Posterior vena cava (tissue), 2 donors: ENCODE results near the gene TRIM33. TPM values are rescaled to one million over a fixed set of nuclear protein-coding genes. Genes with fewer than 3 reads are reported as not detected.
"Not testable (repeated sequence)": the region's sequence is repeated elsewhere in the genome, so short reads cannot be mapped to it uniquely, and the experiment has no call there.

Experiments
- DNase-seq: peaks from one replicate; pipeline ENCODE4 v3.0.0-alpha.2; 2020; ENCODE audit warnings: low spot score
- intact Hi-C, 2 donors: fragments of 100-400 bp; cut with DNase I; formaldehyde crosslinking; loops; one replicate each; pipeline versions ENCODE4 v1.14.1 to v1.14.2; 2022 to 2023
- total RNA-seq, 2 donors: library from RNA; stranded (reverse); fragmentation: NEBNext Ultra II Directional; extraction: Animal tissue kit (Norgen Biotek cat#: 25700); gene quantifications; one replicate each; pipeline ENCODE4 v1.2.1, GENCODE V29; 2021
- donor health status: DM: yes; HTN: yes; CAD: no.
- donor health status: DM: yes; HTN: yes; CAD: no.

TRIM33 gene
- total RNA-seq, 2 donors from 2014 or later = 25.9 to 28.2 TPM

DNA sequence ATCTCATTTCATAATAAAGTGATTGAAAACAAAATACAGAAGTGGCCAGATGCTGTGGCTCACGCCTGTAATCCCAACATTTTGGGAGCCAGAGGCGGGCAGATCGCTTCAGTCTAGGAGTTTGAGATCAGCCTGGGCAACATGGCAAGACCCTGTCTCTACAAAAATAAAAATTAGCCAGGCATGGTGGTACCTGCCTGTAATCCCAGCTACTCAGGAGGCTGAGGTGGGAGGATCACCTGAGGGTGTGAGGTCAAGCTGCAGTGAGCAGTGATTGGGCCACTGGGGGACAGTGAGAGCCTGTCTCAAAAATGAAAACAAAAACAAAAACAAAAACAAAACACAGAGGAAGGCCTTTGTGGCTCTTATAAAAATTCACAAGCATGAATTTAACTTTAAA is 38.6 kb downstream of the TRIM33 start:
- intact Hi-C loops = no loop called here
- DNase-seq = no peak

DNA sequence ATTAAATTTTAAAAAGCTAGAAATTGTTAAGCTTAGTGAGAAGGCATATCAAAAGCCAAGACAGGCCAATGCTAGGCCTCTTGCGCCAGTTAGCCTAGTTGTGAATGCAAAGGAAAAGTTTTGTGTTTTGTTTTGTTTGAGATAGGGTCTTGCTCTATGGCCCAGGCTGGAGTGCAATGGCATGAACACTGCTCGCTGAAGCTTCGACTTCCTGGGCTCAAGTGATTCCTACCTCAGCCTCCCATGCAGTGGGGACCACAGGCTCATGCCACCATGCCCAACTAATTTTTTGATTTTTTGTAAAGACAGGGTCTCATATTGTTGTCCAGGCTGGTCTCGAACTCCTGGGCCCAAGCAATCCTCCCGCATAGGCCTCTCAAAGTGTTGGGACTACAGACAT is 40.3 kb downstream of the TRIM33 start:
- DNase-seq = no peak
- intact Hi-C loops = no loop called here

GRCh38 chr1:114468710-114469468 is 42.1 kb downstream of the TRIM33 start:
- intact Hi-C loops = no loop called here
- DNase-seq = no peak

- intact Hi-C loops = no loop called here
- DNase-seq = no peak
Observed at GRCh38 chr1:114468047-114468446, 43.0 kb downstream of the TRIM33 start.

- no peak for DNase-seq
- intact Hi-C loops = no loop called here
Observed at GRCh38 chr1:114467491-114467890, 43.5 kb downstream of the TRIM33 start.

DNA sequence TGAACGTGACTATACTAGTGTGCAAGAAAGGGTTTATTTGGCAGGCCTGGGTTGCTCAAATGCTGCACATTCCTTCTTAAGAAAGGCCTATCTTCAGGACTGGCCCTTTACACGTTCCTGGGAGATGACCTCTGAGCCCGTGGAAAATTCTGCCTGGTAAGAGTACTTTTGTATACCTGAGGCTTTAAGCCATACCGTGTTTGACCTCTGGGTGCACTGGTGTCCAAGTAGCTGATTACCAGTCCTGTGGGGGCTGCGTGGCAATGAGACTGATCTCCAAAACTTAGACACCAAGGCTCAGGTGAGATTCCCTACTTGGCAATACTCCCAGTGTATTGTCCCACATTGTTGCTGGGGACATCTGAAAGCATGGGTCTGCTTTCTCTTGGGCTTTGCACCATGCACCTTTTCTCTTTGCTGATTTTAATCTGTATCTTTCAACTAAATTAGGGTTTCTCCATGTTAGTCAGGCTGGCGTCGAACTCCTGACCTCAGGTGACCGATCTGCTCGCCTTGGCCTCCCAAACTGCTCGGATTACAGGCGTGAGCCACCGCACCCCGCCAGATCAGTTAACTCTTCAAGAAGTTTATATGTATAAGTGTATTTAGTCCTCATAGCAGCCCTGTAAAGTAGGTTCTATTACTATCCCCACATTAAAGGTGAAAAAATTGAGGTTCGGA is 44.5 kb downstream of the TRIM33 start:
- no peak for DNase-seq
- intact Hi-C loops = no loop called here

DNA sequence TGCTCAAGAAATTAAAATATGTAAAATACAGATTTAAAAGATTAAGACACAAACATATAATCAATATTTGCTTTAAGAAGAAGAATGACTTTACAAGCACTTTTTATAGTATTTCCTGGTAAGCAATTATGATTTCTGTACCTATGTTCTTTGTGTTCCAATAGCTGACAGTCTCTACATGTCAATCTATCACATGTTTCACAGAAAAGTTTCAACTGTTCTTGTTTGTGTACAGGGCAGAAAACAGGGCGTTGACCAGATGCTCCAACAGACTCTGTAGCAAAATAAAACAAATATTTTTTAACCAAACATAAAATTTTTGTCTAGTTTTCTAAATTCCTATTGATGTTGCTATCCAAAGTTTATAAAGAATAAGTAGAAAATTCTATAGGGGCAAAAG is 48.0 kb downstream of the TRIM33 start:
- intact Hi-C loops = no loop called here
- DNase-seq = no peak

DNA sequence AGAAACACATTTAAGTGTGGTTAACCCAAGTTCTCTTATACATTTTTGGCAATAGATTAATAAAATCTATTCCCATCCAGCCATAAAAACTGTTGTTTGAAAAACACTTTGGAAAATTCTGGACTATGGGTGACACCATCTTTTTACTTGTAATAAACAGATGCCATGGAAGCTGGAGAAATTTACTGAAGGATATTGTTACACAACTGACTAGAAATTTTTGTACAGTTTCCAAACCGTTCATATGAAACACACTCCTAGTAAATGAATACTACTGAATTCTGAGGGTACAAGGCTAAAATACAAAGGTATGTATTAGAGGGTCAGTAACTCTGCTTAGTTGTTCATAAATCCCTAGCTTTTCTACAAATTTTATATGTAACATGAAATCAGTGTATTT is 48.7 kb downstream of the TRIM33 start:
- DNase-seq = no peak
- intact Hi-C loops = no loop called here

- intact Hi-C loops = no loop called here
- DNase-seq = no peak
Observed at GRCh38 chr1:114458237-114458777, 52.7 kb downstream of the TRIM33 start.

DNA sequence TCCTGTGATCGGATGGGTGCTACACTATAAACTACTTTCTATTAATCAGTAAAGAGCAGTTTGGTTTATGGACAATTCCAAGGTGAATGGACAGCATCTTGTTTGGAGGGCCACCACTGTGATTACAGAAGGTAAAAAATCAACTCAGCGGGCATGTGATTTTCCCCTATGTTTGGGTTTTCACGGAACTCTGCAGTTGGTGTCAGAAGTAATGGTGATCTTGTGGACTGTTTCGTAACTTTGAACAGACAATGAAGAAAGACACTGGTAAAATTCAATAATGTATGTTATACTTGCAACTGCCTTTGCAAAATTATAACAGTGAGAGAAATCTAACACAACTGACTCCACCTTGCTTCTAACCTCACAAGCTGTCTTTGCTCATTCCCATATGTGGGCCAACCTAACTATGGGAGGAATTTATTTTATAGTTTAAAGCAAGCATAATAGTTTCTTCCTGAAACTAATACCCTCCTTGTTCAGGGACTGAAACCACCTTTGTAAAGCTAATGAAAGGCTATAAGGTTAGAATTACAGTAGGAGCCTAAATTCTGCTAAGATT is 53.2 kb downstream of the TRIM33 start:
- intact Hi-C loops = no loop called here
- DNase-seq = no peak

GRCh38 chr1:114456586-114456985 is 54.4 kb downstream of the TRIM33 start:
- intact Hi-C loops = no loop called here
- no peak for DNase-seq

DNA sequence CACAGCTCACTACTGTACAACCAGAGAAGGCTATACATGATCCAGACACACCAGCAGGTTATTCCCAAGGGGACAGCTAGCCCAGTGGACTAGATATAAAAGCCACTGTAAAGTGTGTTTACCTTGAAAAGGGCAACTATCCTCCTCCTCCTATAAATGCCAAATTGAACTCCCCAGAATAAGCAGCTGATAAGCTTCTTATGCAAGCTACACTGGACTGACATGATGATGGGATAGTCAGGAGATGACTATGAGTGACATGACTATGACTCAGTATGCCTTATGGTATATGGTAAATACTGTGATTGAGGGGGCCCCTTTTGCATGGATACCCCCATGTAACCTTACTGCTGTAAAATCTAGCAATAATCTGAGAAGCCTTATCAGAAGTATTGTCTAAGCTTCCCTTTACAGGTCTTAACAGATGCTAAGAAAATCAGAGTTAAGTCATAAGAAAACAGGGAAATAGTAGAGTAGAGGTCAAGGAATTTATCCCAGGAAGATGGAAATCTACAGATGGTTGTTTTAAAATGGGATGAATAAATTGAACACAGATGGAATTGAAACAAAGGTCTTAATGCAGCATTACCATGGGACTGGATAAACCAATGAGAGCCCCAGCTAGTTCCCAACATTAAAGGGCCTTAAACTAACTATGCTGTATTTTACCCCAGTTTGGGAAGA is 55.8 kb downstream of the TRIM33 start:
- no peak for DNase-seq
- intact Hi-C loops = no loop called here

- DNase-seq = no peak
Observed at GRCh38 chr1:114454539-114454938, 56.5 kb downstream of the TRIM33 start.

GRCh38 chr1:114453361-114453784 is 57.6 kb downstream of the TRIM33 start:
- no peak for DNase-seq
- intact Hi-C loops = no loop called here

More at GRCh38 chr1:114454539-114454938, 56.5 kb downstream of the TRIM33 start:
- intact Hi-C loops = no loop called here

GRCh38 chr1:114448370-114449036 is 62.5 kb downstream of the TRIM33 start:
- DNase-seq = no peak
- intact Hi-C loops = no loop called here

GRCh38 chr1:114446198-114446597 is 64.8 kb downstream of the TRIM33 start:
- no peak for DNase-seq
- intact Hi-C loops = no loop called here

DNA sequence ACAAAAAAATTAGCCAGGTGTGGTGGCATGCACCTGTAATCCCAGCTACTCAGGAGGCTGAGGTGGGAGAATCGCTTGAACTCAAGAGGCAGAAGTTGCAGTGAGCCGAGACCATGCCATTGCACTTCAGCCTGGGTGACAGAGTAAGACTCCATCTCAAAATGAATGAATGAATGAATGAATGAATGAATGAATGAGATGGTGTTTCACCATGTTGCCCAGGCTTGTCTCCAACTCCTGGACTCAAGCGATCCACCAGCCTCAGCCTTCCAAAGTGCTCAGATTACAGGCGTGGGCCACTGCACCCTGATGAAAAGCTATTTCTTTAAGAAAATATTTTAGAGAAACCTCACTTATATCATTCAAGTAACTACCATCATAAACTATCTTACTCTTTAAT is 67.8 kb downstream of the TRIM33 start:
- intact Hi-C loops = not testable (repeated sequence)

GRCh38 chr1:114441332-114441731 is 69.7 kb downstream of the TRIM33 start:
- intact Hi-C loops = no loop called here
- no peak for DNase-seq

More for the DNA sequence above, 67.8 kb downstream of the TRIM33 start:
- not testable (repeated sequence) for DNase-seq

- intact Hi-C loops = no loop called here
- DNase-seq = no peak
Observed at GRCh38 chr1:114439369-114439768, 71.6 kb downstream of the TRIM33 start.
